HepG2 (cell line): ENCODE data around the gene ZNF524. TPM values are rescaled to one million over a fixed set of nuclear protein-coding genes. Genes with fewer than 3 reads are reported as not detected.

Experiments
- ATAC-seq: fragments of 200-7000 bp; cut with Tn5 transposase; 3 replicates; pipeline ENCODE4 v1.9.1; 2020; ENCODE audit warnings: mild to moderate bottlenecking, moderate library complexity
- BruUV-seq: library from RNA; stranded (reverse); fragments of 400-500 nt; replicated peaks from 2 replicates; lab custom pipeline; 2021; lab: Mats Ljungman, UMichigan
- CTCF ChIA-PET: fragments of 300-600 bp; formaldehyde crosslinking; extraction: SDS; loops from one replicate; lab custom pipeline; 2021; ENCODE audit warnings: low total read pairs, inconsistent platforms, low intra/inter-chr PET ratio; lab: Yijun Ruan, JAX
- POLR2A ChIA-PET: fragments of 350-600 bp; sonication (Branson Sonifier 250); formaldehyde crosslinking; loops from one replicate; lab custom pipeline; 2020; ENCODE audit warnings: antibody characterized with exemption, inconsistent platforms; lab: Yijun Ruan, JAX
- DNase-seq: peaks from one replicate; pipeline ENCODE4 v3.0.0-alpha.2; 2015; ENCODE audit warnings: low spot score
- FAIRE-seq: peaks from 3 replicates; lab custom pipeline; 2011; peaks lifted over from hg19 to GRCh38; lab: Jason Lieb, UNC
- H2AFZ ChIP-seq: one replicate; pipeline ENCODE4 v1.6.1; 2011; ENCODE audit warnings: low read length, inconsistent platforms
- H3K27ac ChIP-seq: fragments of 300-600 bp; 3 replicates; pipeline ENCODE4 v1.8.0; 2011; ENCODE audit warnings: mixed run types, mild to moderate bottlenecking, mixed read lengths, low read length, inconsistent platforms; ENCODE audit not compliant: insufficient read depth; ENCODE audit errors: extremely low read length
- H3K27me3 ChIP-seq, 2 experiments: fragments of 200-600 bp in 1 of 2; 2 replicates in 1 of 2; 3 replicates in 1 of 2; pipeline versions ENCODE4 v1.6.0 to v1.8.0; 2011; ENCODE audit warnings: low read length in 2 of 2, mild to moderate bottlenecking in 2 of 2, moderate library complexity in 2 of 2, inconsistent platforms in 1 of 2; ENCODE audit not compliant: insufficient read depth in 2 of 2, control insufficient read depth in 1 of 2
- H3K36me3 ChIP-seq, 2 experiments: fragments of 200-600 bp in 1 of 2; replicated peaks in 1 of 2; 2 replicates in 1 of 2; 3 replicates in 1 of 2; pipeline versions ENCODE4 v1.5.1 to v1.8.0; 2011; ENCODE audit warnings: low read length in 2 of 2, inconsistent platforms in 1 of 2; ENCODE audit not compliant: insufficient read depth in 2 of 2, control insufficient read depth in 1 of 2
- H3K4me1 ChIP-seq: 2 replicates; pipeline ENCODE4 v1.5.1; 2012; ENCODE audit warnings: low read length, inconsistent platforms; ENCODE audit not compliant: insufficient read depth
- H3K4me2 ChIP-seq: 2 replicates; pipeline ENCODE4 v1.6.0; 2011; ENCODE audit warnings: low read depth, low read length, inconsistent platforms
- H3K4me3 ChIP-seq, 3 experiments: fragments of 200-600 bp in 1 of 3; sonication (generic), shearing (Covaris generic) in 1 of 3; replicated peaks in 1 of 3; 2 replicates each; pipeline ENCODE4 v1.5.1; 2011 to 2016; ENCODE audit warnings: low read length in 3 of 3, inconsistent platforms in 2 of 3, low read depth in 2 of 3, mild to moderate bottlenecking in 2 of 3, control low read depth in 1 of 3, mixed read lengths in 1 of 3; ENCODE audit not compliant: insufficient read depth in 1 of 3
- H3K79me2 ChIP-seq: one replicate; pipeline ENCODE4 v1.6.1; 2011; ENCODE audit warnings: low read length, inconsistent platforms; ENCODE audit not compliant: insufficient read depth
- H3K9ac ChIP-seq: 2 replicates; pipeline ENCODE4 v1.6.0; 2011; ENCODE audit warnings: mild to moderate bottlenecking, low read depth, low read length, inconsistent platforms; ENCODE audit not compliant: insufficient read depth
- H3K9me3 ChIP-seq: 2 replicates; pipeline ENCODE4 v1.5.1; 2012; ENCODE audit warnings: mild to moderate bottlenecking, low read length
- H4K20me1 ChIP-seq: 2 replicates; pipeline ENCODE4 v1.6.0; 2011; ENCODE audit warnings: inconsistent platforms, mild to moderate bottlenecking, low read length, moderate library complexity; ENCODE audit not compliant: insufficient read depth
- AGO2 ChIP-seq: fragments of 200-400 bp; formaldehyde crosslinking; optimal IDR thresholded peaks from 2 replicates; pipeline ENCODE3; 2017; ENCODE audit warnings: mild to moderate bottlenecking, low read depth, low read length, moderate library complexity
- KLF6 ChIP-seq: IDR thresholded peaks from 2 replicates; pipeline ENCODE4 v1.8.0; 2016; ENCODE audit warnings: missing biosample characterization, missing genetic modification reagents
- TCF12 ChIP-seq, 2 experiments: fragments of 450-650 bp in 1 of 2; sonication (generic) in 1 of 2; formaldehyde crosslinking in 1 of 2; IDR thresholded peaks; 2 replicates each; pipeline versions ENCODE4 v1.6.1 to v1.8.0; 2017 to 2022; ENCODE audit warnings: antibody characterized with exemption in 1 of 2, mild to moderate bottlenecking in 1 of 2, missing genetic modification reagents in 1 of 2, moderate library complexity in 1 of 2
- ZNF343 ChIP-seq: sonication (generic); formaldehyde crosslinking; IDR thresholded peaks from 2 replicates; pipeline ENCODE4 v1.4.0; 2020; ENCODE audit warnings: mild to moderate bottlenecking, missing genetic modification reagents
- WGBS: methylation state at CpG from one replicate; pipeline ENCODE4 v1.1.6; 2017; ENCODE audit warnings: low lambda C conversion rate; 5-methylcytosine and 5-hydroxymethylcytosine counted together
- in situ Hi-C: cut with HindIII; loops from 2 replicates; pipeline ENCODE4 v1.10.0; 2017; ENCODE audit warnings: low pct_unique_long_range_greater_than_20kb; ENCODE audit not compliant: extremely low pct_ligation_motif_present
- intact Hi-C: fragments of 100-400 bp; cut with micrococcal nuclease; formaldehyde crosslinking; loops from one replicate; pipeline ENCODE4 v1.10.0; 2022; ENCODE audit not compliant: unreplicated experiment
- polyA plus RNA-seq, 8 experiments: library from polyadenylated mRNA; depleted of rRNA in 3 of 8; stranded (reverse) in 7 of 8; unstranded in 1 of 8; fragments of >200 nt; fragmentation: Illumina TruSeq in 4 of 8; extraction: Trizol in 4 of 8; gene quantifications; 2 replicates each; pipeline versions ENCODE4 v1.2.1 to v1.2.3, GENCODE V29; 2011 to 2016; ENCODE audit warnings: low read depth in 4 of 8, missing spikeins in 1 of 8, mixed read lengths in 1 of 8; ENCODE audit not compliant: insufficient read depth in 1 of 8
- total RNA-seq, 5 experiments: library from RNA; depleted of rRNA; stranded (reverse); fragments of >200 nt; fragmentation: Illumina TruSeq; extraction: Trizol; gene quantifications; 2 replicates each; pipeline ENCODE4 v1.2.3, GENCODE V29; 2016; ENCODE audit warnings: low read depth in 1 of 5
- TF ChIP-seq, protein P1 (sequence below): sonication (generic); formaldehyde crosslinking; IDR thresholded peaks from 2 replicates; pipeline ENCODE4 v1.4.0; 2020; ENCODE audit warnings: missing genetic modification reagents, borderline replicate concordance

The ZNF524 gene
- total and polyA plus RNA-seq, 2 of the 13 experiments (the other 11 are each of a cell fraction or from before 2014, with no cell fraction given), result 3.2 to 4.6 TPM

DNA sequence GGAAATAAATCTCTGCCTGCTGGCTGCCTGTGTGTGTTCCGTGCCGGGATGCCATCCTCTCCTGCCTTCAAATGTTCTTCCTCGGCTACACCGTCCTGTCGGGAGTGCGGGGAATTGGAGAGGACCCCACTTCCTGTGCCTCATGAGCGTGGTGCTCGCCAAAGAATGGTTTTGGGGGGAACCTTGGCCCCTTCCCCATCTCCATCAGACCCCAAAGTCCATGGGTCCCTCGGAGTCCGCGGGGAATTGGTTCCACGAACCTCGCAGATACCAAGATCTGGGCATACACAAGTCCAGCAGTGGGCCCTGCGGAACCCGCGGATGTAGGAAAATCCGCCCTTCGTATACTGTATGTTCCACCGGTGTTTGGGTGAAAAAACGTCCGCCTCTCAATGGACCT is 3.0 kb downstream of the ZNF524 start:
- no peak overlapping the region for H3K9ac ChIP-seq
- no peak overlapping the region for H3K4me2 ChIP-seq
- no peak overlapping the region for H3K4me3 ChIP-seq
- TF ChIP-seq TCF12 (IDR thresholded peaks at IDR 0.05) (no peak), TCF12 (CRISPR knock-in tag; IDR thresholded peaks at IDR 0.05) (no peak), AGO2 (peak; percentile 6), ZNF343 (CRISPR knock-in tag) (no peak), KLF6 (CRISPR knock-in tag) (no peak)
- TF ChIP-seq, protein P1, sequence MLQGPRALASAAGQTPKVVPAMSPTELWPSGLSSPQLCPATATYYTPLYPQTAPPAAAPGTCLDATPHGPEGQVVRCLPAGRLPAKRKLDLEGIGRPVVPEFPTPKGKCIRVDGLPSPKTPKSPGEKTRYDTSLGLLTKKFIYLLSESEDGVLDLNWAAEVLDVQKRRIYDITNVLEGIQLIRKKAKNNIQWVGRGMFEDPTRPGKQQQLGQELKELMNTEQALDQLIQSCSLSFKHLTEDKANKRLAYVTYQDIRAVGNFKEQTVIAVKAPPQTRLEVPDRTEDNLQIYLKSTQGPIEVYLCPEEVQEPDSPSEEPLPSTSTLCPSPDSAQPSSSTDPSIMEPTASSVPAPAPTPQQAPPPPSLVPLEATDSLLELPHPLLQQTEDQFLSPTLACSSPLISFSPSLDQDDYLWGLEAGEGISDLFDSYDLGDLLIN (CRISPR knock-in tag), result no peak
- TF ChIP-seq, all 625 proteins: peak for 1
- FAIRE-seq (no peak), DNase-seq (no peak), ATAC-seq (no peak)
- Histone ChIP-seq H3K4me1 (peaks cover 59% of the 10 kb centered on the region), H3K27me3 (no peaks in the 10 kb centered on the region; a peak in 1 of 5 replicates), H2AFZ (no peak overlapping the region), H3K79me2 (peaks cover 16% of the 10 kb centered on the region), H4K20me1 (0 out of 2 replicates have a peak, but pooled peaks cover 6% of the 10 kb centered on the region), H3K36me3 (peaks cover 0 to 4% of the 10 kb centered on the region in 2 experiments; a peak in 2 of 5 replicates), H3K9me3 (no peaks in the 10 kb centered on the region), H3K27ac (no peak overlapping the region)
- WGBS, result 50% methylated on average over 2 of the region's 21 CpGs
- ChIA-PET POLR2A (no interaction called here), CTCF (no interaction called here)
- intact Hi-C loops, result loop anchor here (10.0 kb wide), 1 partner anchor 48 kb away; no protein-coding TSS in a partner anchor
- in situ Hi-C loops, result no loop called here
- no TSS peak for BruUV-seq
